Lung (tissue), 12 donors: ENCODE results near the gene GLT1D1. TPM values are rescaled to one million over a fixed set of nuclear protein-coding genes. Genes with fewer than 3 reads are reported as not detected.

Experiments
- ATAC-seq: fragments of 200-7000 bp; cut with Tn5 transposase; one replicate; pipeline ENCODE4 v1.9.1; 2020; ENCODE audit warnings: moderate number of reproducible peaks; ENCODE audit not compliant: insufficient read depth, low FRiP score
- DNase-seq, 3 donors: peaks; one replicate each; pipeline ENCODE4 v3.0.0-alpha.2; 2013 to 2017
- H3K27ac ChIP-seq, 2 donors: one replicate each; pipeline ENCODE4 v1.5.1; 2013; ENCODE audit warnings: mild to moderate bottlenecking in 2 of 2, moderate library complexity in 2 of 2, control low read depth in 1 of 2, inconsistent platforms in 1 of 2, low read depth in 1 of 2, low read length in 1 of 2
- H3K27me3 ChIP-seq, 3 donors: one replicate each; pipeline ENCODE4 v1.5.1; 2013; ENCODE audit warnings: low read length in 2 of 3; ENCODE audit not compliant: control insufficient read depth in 3 of 3, insufficient read depth in 3 of 3
- H3K36me3 ChIP-seq, 4 donors: one replicate each; pipeline ENCODE4 v1.5.1; 2013; ENCODE audit warnings: low read length in 4 of 4, mild to moderate bottlenecking in 1 of 4, moderate library complexity in 1 of 4; ENCODE audit not compliant: control insufficient read depth in 4 of 4, insufficient read depth in 4 of 4
- H3K4me1 ChIP-seq, 5 donors: one replicate each; pipeline ENCODE4 v1.5.1; 2013; ENCODE audit warnings: low read length in 5 of 5, mild to moderate bottlenecking in 2 of 5, moderate library complexity in 1 of 5; ENCODE audit not compliant: control insufficient read depth in 5 of 5, insufficient read depth in 5 of 5
- H3K4me3 ChIP-seq: one replicate; pipeline ENCODE4 v1.5.1; 2013; ENCODE audit warnings: mild to moderate bottlenecking, control low read depth, moderate library complexity
- H3K9ac ChIP-seq, 2 donors: one replicate each; pipeline ENCODE4 v1.5.1; 2013; ENCODE audit warnings: low read length in 2 of 2, control low read depth in 1 of 2; ENCODE audit not compliant: insufficient read depth in 1 of 2
- H3K9me3 ChIP-seq, 4 donors: one replicate each; pipeline ENCODE4 v1.5.1; 2013; ENCODE audit warnings: low read length in 3 of 4, mild to moderate bottlenecking in 1 of 4, moderate library complexity in 1 of 4; ENCODE audit not compliant: control insufficient read depth in 4 of 4, insufficient read depth in 3 of 4
- CTCF ChIP-seq: IDR thresholded peaks from 2 replicates; pipeline ENCODE4 v1.5.1; 2012; ENCODE audit warnings: mild to moderate bottlenecking; ENCODE audit errors: control extremely low read depth, extremely low read depth
- WGBS, 2 donors: extraction: QIAGEN DNeasy Blood & Tissue Kit; methylation state at CpG; one replicate each; pipeline ENCODE4 v1.1.7; 2013; 5-methylcytosine and 5-hydroxymethylcytosine counted together
- polyA plus RNA-seq, 2 donors: library from polyadenylated mRNA; stranded (reverse); fragments of 200-250 nt; gene quantifications; one replicate each; pipeline ENCODE4 v1.2.1, GENCODE V29; 2013
- total RNA-seq, 2 donors: library from RNA; depleted of rRNA in 1 of 2; stranded (reverse); fragments of >200 nt in 1 of 2; gene quantifications; one replicate each; pipeline ENCODE4 v1.2.1, GENCODE V29; 2014 to 2021
- donor health status: control.
- donor health status: control.
- donor health status: Bipolar disorder and iron deficiency.
- donor health status: healthy.
- donor health status: DM: yes; HTN: yes; CAD: no.

Gene GLT1D1
- total and polyA plus RNA-seq, 4 donors: 0.39 to 25.4 (median 4.2) TPM

GRCh38 chr12:128932521-128932920 lies 79.2 kb downstream of the GLT1D1 start:
- no peaks in the 10 kb centered on the region for H3K27me3 ChIP-seq
- H3K36me3 ChIP-seq: no peaks in the 10 kb centered on the region
- no peak overlapping the region for H3K4me3 ChIP-seq
- DNase-seq: no peak
- no peak for TF ChIP-seq CTCF
- H3K4me1 ChIP-seq: no peaks in the 10 kb centered on the region
- no peak overlapping the region for H3K27ac ChIP-seq
- ATAC-seq: no peak
- WGBS, 2 donors: 81 to 86% methylated on average over 20 of the region's 20 CpGs
- H3K9me3 ChIP-seq: peaks cover 0 to 3% (median 0%) of the 10 kb centered on the region in 4 donors
- H3K9ac ChIP-seq: no peak overlapping the region

GRCh38 chr12:128933039-128933438 lies 79.8 kb downstream of the GLT1D1 start:
- H3K9me3 ChIP-seq: peaks cover 0 to 3% (median 0%) of the 10 kb centered on the region in 4 donors
- 77 to 80% methylated on average over 27 of the region's 27 CpGs for WGBS, 2 donors
- no peaks in the 10 kb centered on the region for H3K27me3 ChIP-seq
- no peaks in the 10 kb centered on the region for H3K36me3 ChIP-seq
- no peak overlapping the region for H3K9ac ChIP-seq
- ATAC-seq (no peak), DNase-seq (no peak)
- no peak overlapping the region for H3K4me3 ChIP-seq
- no peaks in the 10 kb centered on the region for H3K4me1 ChIP-seq
- no peak overlapping the region for H3K27ac ChIP-seq
- no peak for TF ChIP-seq CTCF

- ATAC-seq (no peak), DNase-seq (no peak)
- WGBS, 2 donors: 89 to 92% methylated on average over 7 of the region's 7 CpGs
- Histone ChIP-seq H3K9me3 (peaks cover 0 to 3% (median 0%) of the 10 kb centered on the region in 4 donors), H3K27me3 (no peaks in the 10 kb centered on the region), H3K27ac (no peak overlapping the region), H3K4me3 (no peak overlapping the region), H3K9ac (no peak overlapping the region), H3K4me1 (no peaks in the 10 kb centered on the region), H3K36me3 (no peaks in the 10 kb centered on the region)
- no peak for TF ChIP-seq CTCF
Observed at GRCh38 chr12:128933926-128934325, 80.6 kb downstream of the GLT1D1 start.

- no peaks in the 10 kb centered on the region for H3K36me3 ChIP-seq
- TF ChIP-seq CTCF: no peak
- no peaks in the 10 kb centered on the region for H3K4me1 ChIP-seq
- DNase-seq (peak in 1 of 3 donors; percentile 16), ATAC-seq (no peak)
- no peak overlapping the region for H3K9ac ChIP-seq
- no peak overlapping the region for H3K4me3 ChIP-seq
- H3K27ac ChIP-seq: no peak overlapping the region
- H3K9me3 ChIP-seq: no peaks in the 10 kb centered on the region
- no peaks in the 10 kb centered on the region for H3K27me3 ChIP-seq
- 51 to 54% methylated on average over 5 of the region's 5 CpGs for WGBS, 2 donors
Observed at GRCh38 chr12:128938886-128939285, 85.6 kb downstream of the GLT1D1 start.
